Erythroblast (primary cell): ENCODE data around the gene AHSA1.

Experiments
- GATA1 ChIP-seq: IDR thresholded peaks from 2 replicates; pipeline ENCODE4 v1.6.1; 2011; ENCODE audit warnings: low read depth, mild to moderate bottlenecking, control low read depth, low read length, moderate library complexity
- POLR2A ChIP-seq: IDR thresholded peaks from 2 replicates; pipeline ENCODE4 v1.6.1; 2011; ENCODE audit warnings: mild to moderate bottlenecking, low read length

DNA sequence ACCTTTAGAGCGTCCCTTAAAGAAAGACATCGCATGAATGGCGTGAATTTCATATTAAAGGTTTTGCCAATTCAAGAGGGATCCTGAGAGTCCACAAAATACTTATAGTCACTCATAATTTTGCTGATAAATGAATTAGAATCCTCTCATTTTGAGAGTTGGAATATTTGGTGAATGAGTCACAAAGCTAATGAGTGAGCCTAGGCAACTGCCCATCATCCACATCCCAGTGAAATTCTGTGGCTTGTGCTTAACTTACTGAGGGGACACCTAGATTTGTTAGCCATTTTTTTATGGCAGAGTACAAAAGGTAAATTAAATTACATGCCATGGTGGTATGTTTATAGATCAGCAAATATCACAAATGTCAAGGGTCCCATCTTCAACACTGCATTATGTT is 21.9 kb upstream of the AHSA1 start:
- TF ChIP-seq POLR2A (no peak), GATA1 (no peak)
